Measurements from ENCODE around the gene TMEM131L.
"Not testable (repeated sequence)": the region's sequence is repeated elsewhere in the genome, so short reads cannot be mapped to it uniquely, and the experiment has no call there.

Gene TMEM131L

DNA sequence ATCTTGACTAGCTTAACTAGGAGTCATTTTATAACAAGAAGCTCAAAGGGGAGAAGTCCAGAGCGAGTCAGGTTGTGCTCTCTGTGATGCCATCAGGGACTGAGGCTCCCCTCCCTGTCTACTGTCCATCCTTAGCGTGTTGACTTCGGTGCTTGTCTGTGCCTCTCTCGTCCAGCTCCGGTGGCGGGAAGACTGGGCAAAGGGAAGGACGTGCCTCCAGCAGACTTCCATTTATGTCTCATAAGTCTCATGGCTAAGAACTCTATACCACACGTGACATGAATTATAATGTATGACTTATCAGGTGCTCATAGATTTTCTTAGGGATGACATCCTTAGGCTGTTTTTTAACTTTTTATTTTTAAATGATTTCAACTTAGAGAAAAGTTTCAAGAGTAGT lies 125.3 kb downstream of the TMEM131L start:
- DNase-seq: no peak

DNA sequence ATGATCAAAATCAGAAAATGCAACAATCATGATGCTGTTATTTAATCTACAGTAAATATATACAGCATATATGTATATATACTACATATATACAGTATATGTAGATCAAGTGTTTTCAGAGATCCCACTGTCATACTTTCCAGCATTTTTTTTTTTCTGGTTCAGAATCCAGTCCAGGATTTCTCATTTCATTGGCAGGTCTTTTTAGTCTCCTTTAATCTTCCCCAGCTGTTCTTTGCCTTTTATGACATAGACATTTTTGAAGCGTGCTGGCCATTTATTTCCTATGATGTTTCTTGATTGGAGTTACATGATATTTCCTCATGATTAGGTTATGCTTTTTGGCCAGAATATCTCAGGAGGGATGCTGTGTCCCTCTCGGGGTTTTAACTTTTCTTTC lies 125.9 kb downstream of the TMEM131L start:
- no peak for DNase-seq

DNA sequence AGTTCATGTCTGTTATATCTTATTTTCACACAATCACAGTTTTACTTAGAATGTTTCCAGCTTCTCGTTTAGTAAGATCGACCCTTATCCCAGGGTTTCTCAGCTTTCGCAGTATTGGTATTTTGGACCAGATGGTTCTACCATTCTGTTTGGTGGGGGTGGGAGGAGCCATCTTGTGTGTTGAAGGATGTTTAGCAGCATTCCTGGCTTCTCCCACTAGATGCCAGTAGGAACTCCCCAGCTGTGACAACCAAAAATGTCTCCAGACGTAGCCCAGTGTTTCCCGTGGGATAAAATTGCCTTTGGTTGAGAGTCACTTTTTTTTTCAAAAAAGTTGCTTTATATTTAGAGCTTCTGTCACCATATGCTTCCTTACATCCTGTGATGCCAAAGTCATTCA lies 127.0 kb downstream of the TMEM131L start:
- DNase-seq: no peak

DNA sequence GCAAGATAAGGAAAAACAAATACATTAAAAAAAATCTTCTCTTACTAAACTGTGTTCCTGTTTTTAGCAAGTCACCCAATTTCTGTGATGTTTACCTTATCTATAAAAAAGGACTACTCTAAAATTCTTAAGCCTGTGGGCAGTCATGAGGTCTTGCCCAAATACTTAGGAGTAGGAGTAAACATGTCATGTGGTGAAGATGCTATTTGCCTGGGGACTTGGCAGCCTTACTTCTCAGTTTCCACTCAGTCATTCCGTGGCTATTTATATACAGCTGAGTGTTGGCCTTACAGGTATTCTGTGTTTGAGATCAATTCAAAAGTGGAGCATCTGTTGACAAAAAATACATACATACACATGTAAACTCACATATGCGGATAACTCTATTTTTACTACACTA lies 128.1 kb downstream of the TMEM131L start:
- DNase-seq: no peak

DNA sequence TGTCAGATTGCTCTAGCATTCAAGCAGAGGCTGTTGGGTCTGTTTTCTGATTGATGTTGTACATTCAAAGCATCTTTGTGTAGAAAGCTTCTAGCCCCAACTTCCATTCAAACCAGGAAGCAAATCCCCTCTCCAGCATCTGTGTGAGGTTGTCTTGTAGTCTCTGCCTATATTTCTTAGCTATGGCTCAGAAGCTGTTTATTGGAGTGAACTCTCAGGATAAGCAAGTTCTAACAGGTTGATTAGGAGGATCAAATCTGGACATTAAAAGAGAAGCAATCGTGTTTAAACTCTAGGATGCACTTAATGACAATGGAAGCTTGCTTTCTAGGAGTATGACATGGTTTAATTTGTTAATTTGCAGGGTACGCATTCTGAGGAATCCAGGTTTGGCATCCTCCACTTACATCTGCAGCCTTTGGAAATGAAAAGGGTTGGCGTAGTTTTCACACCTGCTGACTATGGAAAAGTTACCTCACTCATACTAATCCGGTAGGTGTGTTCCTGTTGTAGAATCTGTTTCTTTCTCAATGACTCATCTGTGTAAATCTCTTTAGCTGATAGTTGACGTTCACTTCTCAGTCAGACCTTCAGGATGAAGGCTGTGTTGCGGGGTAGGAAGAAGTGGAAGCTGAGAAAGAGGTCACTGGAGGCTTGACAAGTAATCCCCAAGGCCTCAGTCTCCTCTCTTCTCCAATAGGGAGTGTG lies 129.9 kb downstream of the TMEM131L start:
- no peak for DNase-seq

DNA sequence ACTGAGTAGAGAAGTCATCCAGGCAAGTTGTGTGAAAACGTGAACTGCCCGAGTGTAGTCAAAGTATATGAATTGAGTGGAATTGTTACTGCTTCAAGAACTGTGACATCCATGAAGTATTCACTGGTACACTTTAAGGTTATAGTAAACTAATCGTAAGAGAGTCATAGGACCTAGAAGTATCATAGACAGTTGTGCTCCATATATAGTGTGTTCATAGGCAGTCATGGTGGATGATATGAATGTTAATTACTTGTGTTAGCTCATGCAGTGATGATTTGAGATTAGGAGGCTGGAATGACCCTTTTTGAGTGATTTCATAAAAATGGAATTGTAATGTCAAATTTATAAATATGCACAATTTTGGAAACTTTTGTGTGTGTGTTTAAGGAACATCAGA lies 136.6 kb downstream of the TMEM131L start:
- DNase-seq: no peak

DNA sequence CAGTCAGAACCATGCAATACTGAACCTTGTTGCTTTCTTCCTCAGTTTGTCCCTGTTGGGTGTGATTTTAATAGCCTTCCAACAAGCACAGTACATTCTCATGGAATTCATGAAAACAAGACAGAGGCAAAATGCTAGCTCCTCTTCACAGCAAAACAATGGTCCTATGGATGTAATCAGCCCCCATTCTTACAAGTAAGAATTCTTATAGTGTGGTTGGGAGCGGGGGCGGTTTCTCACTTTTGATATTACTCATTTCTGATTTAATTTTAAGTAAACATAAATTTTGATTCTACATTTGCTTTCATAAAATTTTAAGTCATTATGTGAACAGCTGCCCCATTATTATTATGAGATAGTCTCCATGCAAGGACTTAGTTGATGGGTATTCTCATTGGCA lies 137.1 kb downstream of the TMEM131L start:
- DNase-seq: no peak

DNA sequence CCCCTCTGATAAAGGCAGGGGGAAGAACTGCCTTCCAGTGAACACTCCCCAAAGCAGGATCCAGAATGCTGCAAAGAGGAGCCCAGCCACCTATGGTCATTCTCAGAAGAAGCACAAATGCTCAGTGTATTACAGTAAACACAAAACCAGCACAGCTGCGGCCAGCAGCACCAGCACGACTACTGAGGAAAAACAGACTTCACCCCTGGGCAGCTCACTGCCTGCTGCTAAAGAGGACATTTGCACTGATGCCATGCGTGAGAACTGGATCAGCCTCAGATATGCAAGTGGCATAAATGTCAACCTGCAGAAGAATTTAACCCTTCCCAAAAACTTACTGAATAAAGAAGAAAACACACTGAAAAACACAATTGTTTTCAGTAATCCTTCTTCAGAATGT lies 137.7 kb downstream of the TMEM131L start:
- no peak for DNase-seq

DNA sequence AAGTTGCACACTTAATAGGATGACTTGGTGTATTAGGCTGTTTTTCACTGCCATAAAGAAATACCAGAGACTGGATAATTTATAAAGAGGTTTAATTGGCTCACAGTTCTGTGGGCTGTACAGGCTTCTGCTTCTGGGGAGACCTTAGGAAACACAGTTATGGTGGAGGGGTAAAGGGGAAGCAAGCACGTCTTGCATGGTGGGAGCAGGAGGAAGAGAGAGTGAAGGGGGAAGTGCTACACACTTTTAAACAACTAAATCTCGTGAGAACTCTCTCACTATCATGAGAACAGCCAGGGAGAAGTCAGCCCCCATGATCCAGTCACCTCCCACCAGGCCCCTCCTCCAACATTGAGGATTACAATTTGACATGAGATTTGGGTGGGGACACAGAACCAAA lies 142.9 kb downstream of the TMEM131L start:
- not testable (repeated sequence) for DNase-seq

DNA sequence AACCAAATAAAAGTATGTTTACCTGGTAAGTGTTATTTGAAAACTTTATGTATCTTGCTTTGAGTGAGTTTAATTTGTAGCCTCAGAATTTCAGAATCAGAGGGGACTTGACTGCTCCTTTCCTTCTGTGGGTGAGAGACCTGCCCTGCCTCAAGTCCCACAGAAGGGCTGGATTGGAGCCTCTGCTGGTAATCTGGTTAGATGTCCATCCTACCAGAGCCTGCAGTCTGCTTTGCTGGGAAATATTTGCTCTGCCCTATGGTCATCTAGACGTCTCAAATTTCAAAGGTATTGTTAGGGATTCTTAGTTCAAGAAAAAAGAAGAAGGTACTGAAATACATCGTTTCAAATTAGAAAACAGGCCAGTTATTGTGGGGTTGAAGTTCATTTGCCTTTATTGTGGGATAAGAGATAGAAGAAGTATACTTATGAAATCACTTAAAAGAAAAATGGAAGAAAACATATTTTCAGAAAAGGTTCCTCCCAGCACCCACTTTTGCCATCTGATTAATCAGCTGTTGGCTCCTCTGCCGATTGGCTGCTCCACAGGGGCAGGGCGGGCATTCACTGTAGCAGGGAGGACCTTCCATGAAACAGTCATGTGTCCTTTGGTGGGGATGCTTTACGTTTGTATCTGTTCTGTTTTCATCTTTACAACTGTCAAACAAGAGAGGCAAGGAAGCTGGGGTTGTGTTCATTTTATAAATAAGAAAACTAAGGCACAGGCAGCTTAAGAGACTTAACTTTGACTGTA lies 144.6 kb downstream of the TMEM131L start:
- DNase-seq: no peak

DNA sequence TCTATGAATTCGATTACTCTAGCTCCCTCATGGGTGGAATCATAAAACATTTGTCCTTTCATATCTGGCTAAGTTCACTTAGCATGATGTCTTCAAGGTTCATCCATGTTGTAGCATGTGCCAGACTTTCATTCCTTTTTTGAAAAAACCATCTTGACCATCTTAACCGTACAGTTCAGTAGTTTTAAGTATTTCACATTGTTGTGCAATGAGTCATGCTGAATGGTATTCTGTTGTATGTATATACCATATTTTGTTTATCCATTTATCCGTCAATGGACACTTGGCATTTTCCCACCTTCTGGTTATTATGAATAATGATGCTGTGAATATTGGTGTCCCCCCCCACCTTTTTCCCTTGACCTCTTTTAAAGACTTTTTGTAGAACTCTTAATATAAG lies 145.5 kb downstream of the TMEM131L start:
- DNase-seq: no peak

DNA sequence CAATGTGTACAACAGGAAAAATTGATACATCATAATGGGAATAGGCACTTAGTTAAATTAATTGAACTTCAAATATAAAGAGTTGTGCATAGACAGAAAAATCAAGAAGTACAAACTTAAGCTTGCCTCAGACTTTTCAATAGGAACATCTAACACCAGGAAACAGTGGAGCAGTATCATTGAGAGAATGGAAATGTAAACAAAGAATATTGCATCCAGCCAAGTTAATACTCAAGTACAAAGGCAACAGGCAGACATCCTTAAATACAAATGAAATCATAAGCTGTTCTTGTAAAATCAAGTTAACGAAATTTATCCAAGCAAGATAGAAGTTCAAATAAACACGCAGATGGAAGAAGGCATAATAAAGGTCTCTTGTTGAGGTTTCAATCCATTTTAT lies 146.7 kb downstream of the TMEM131L start:
- DNase-seq: no peak

DNA sequence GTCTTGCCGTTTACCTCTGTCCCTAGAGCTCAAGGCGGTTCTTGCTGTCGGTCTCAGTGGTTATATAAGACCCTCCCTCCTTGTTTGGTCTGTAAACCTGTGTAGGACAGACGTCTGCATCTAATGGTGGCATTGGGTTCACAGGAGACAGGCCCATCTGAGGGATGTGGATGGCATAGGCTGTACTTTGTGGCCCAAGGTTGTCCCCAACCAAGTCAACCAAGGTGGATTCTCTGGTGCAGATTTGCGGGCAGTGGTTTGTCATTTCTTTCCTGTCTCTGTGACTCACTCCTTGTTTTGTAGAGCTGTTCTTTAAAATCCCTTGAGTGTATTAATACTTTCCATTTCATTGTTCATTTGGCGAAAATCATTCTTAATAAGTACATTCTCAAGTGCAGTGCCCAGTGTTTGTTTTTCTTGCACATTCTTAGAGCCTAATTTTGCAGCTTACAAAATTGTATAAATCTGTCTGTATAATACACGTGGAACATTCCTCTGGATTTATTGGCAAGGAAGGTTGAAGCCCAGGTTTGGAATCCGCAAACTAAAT lies 149.9 kb downstream of the TMEM131L start:
- peak; percentile 51 for DNase-seq

DNA sequence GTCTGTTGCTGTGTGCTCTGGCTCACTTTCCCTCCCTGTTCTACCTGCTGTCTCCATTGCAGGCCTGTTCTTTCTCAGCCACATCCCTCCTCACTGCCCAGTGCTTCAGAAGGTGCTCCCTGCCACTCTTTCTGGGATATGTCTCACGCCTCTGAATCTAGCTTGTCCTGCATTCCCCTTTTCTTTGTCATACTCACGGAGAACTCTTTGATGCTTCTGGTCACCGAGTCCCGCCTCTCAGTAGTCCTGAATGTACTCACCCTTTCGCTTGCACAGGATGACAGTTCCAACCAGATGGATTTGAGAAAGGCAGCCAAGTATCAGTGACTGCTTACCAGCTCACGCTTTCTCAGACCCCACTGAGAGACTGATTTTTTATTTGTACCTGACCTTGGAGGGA lies 152.7 kb downstream of the TMEM131L start:
- DNase-seq: no peak

DNA sequence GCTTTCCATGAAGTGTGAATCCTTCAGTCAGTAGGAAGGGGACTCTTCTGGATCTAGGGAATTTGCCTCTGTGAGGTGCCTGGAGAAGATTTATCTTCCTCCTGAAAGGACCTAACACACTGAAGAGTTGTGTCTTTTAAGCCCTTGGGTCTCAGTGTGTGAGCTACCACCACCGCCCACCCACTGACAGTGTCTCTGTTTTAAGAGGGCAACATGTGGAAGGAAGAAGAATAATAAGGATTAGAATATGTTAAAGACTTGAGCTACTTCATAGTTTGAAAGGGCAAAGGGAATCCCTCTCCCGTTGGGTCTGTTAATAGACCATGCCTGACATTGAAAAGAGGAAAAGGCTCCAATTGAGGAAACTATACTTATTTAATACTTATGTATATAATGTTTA lies 153.7 kb downstream of the TMEM131L start:
- no peak for DNase-seq

DNA sequence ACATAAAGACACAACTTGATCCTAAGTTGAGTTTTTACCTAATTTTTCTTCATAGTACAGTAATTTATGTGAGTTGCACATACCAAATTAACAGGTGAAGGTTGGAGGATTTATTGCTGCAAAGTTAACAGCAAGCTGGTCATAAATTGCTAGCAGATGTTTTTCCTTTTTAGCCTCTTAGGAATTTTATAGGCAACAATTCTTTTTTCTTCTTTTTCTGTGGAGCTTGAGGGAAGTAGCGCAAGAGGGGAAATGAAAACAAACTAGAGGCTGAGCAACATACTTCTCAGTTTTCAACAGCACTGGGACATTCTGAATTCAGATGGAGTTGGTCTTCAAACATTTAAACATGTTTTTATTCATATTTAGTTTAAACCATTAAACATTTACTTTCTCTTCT lies 154.2 kb downstream of the TMEM131L start:
- DNase-seq: no peak

DNA sequence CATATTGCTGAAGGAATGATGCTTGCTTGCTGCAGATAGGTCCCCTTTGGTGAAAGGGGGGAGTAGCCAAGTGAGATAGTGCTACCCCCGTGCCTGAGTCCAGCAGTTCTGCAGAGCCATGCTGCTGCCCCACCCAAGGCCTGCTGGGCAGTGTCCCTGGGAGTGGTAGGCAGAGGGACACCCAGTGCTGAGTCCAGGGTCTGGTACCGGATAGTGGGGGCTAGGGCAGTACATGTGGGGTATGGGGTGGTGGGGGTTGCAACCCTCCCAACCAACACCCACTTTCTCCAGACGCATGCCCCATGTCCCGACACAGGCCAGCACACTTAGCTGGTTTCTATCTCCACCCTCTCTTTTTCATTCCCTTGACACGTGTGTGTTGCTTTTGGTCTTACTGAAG lies 155.9 kb downstream of the TMEM131L start:
- DNase-seq: no peak

DNA sequence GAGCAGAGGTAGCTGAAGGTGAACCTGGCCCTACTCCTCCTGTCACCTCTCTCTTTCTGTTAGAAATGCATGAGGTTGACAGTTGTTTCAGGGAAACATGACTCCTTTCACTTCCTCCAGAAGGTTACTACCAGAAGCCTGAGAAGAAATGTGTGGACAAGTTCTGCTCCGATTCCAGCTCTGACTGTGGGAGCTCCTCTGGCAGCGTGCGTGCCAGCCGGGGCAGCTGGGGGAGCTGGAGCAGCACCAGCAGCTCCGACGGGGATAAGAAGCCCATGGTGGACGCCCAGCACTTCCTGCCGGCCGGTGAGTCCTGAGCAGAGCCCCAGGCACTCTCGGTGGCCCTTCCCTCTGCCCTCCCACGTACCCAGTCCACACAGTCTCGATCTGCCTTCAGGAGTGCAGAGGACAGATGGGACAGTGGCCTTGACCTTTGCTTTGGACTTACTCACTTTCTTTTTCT lies 156.6 kb downstream of the TMEM131L start:
- no peak for DNase-seq

DNA sequence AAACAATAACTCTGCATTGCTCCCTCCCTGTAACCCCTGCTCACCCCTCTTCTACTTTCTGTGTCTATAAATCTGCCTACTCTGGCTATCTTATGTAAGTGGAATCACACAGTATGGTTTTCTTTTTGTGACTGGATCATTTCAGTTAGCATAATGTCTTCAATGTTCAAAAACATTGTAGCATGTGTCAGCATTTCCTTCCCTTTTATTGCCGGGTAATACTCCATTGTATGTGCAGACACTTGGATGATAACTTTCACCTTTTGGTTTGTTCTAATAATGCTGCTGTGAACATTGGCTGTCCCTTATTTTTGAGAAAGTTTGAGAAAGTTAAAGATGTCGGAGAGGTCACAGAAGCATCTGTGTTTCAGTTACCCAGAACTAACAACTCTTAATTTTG lies 157.3 kb downstream of the TMEM131L start:
- no peak for DNase-seq

DNA sequence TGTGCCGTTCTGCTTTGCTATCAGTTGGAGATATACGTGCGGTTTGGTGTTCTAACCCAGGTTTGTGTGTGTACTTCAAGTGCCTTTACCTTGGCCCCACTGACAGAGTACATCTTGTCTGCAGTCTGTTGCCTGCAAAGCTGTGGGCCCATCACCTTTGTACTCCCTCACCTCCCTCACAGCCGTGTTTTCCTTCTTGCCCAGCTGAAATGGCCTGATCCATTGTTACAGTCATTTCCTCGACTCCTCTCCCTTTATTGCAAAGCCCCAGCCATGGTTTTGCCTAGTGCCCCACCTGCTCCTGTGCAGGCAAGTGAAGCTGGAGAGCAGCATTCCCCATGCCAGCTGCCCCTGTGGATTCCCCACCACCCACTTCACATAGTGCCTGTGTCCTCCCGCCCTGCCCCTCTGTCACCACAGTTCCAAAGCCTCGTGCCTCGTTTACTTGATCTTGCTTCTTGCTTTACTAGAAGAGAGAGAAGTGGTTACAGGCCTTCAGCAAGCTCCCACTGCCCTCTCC lies 162.7 kb downstream of the TMEM131L start:
- DNase-seq: no peak

DNA sequence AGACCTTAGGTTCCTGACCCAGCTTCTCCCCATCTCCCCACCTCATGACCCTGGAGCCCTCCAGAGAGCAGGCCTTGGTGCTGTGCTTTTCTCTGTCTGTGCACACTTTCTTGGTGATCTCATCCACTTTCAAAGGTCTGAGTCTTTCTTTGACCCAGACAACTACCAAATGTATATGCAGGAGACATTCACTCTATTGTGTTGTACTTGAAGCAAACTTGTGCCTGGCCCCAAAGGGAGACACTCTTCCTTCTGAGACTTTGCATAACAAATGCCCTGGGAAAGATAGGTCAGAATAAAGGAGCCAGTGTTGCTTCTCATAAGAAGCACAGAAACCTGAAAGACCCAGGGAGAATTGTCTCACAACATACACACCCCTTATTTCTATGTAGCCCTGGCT lies 163.6 kb downstream of the TMEM131L start:
- DNase-seq: no peak

DNA sequence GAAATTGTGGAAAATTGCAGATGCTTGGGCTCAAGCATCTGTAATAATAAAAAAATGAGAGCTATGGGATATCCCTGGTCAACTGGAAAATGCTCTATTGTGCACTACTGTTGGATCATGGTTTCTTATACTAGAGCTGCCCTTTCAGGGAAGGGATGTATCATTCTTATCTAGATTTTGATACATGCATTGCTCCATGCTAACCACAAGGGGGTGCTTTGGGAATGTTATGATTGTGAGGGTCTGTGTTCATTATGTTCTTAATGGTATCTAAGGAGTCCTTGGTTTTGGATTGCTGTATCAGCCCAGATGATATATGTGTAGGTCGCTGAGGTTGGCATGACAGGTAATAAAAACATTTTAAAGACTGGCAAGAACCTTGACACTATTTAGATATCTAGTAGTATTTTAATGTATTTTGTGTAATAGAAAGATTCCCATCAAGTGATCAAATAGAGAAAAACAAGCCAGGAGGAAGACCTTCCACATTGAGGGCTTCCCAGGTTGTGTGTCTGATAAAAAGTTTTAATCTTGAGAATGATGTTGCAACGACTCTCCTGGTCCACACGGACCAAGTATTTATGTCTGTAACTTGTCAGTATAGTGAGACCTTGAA lies 168.7 kb downstream of the TMEM131L start:
- DNase-seq: no peak

DNA sequence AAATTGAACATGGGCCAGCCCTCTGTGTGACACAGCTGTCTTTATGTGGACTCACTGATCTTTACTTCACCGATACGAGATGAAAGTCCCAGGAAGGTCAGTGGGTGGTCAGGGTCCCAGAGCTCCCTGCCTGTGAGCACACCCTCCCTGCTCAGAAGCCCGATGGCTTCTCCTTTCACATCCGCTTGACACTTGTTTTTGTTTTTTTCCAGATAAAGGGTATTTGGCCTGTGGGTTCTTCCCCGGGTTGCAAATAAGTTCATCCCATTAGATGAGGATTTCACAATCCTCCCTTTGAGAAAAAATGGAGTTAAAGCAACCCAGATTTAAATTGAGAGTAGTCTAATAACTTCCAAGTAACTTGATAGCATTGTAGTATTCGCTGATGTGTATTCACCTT lies 169.7 kb downstream of the TMEM131L start:
- no peak for DNase-seq

DNA sequence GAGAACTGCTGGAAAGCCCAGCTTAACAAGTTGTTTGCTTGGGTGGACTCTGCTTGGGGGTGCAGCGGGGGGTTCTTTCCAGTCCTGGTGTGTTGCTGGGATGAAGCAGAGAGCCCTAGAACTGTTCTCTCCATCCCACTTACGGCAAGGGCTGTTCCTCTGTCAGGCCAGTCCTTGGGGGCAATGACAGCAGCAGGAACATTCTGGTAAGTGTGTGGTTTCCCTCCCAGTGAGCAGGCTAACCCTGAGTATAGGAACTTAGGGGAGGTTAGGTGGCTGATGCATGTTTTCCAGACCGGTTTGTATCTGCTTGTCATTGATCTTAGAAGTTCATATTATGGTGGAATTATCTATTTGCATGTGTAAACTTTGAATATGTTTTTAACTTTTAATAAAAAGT lies 171.0 kb downstream of the TMEM131L start:
- DNase-seq: no peak

All from activated CD4-positive, CD25-positive, alpha-beta regulatory T cell treated with anti-CD3 and anti-CD28 coated beads, Interleukin-2, amount 50 U/mL, for 72 hours (primary cell).